ENCODE data around the gene HLA-C. TPM values are rescaled to one million over a fixed set of nuclear protein-coding genes. Genes with fewer than 3 reads are reported as not detected.

Gene HLA-C
- total and polyA plus RNA-seq, 9 of the 15 experiments (the other 6 are each of a cell fraction or from before 2014, with no cell fraction given): 0.23 to 4.9 (median 1.2) TPM

- Histone ChIP-seq H3K4me3 (no peak overlapping the region), H3K79me2 (ENCODE audit: control insufficient read depth, insufficient read depth, low read length) (no peaks in the 10 kb centered on the region), H3K27me3 (ENCODE audit: control insufficient read depth in 2 of 2, insufficient read depth in 2 of 2, low read length in 2 of 2) (peaks cover 2 to 23% of the 10 kb centered on the region in 2 experiments), H2AFZ (ENCODE audit: low read depth, low read length) (no peak overlapping the region), H3K4me1 (replicated peaks in 1 of 2; ENCODE audit: control insufficient read depth in 2 of 2, insufficient read depth in 2 of 2, low read length in 2 of 2) (no peaks in the 10 kb centered on the region), H3K4me2 (ENCODE audit: insufficient read depth, low read length) (no peak overlapping the region), H3K9ac (ENCODE audit: insufficient read depth in 1 of 2, low read depth in 2 of 2, low read length in 2 of 2) (no peak overlapping the region), H3K27ac (ENCODE audit: extremely low read depth, low read depth, low read length) (no peak overlapping the region), H3K9me3 (replicated peaks; ENCODE audit: control insufficient read depth, insufficient read depth, low read depth, low read length) (no peaks in the 10 kb centered on the region), H4K20me1 (replicated peaks; ENCODE audit: control insufficient read depth, insufficient read depth, low read length) (no peaks in the 10 kb centered on the region), H3K36me3 (ENCODE audit: control insufficient read depth, insufficient read depth, low read length) (no peaks in the 10 kb centered on the region), H3K9me1 (ENCODE audit: control insufficient read depth, insufficient read depth, low read length) (no peaks in the 10 kb centered on the region)
- in situ Hi-C loops (cut with MboI): no loop called here
- FAIRE-seq: no peak
- WGBS (ENCODE audit: insufficient coverage, low coverage, missing lambda C conversion rate): 2% methylated on average over 4 of the region's 4 CpGs
- POLR2A ChIA-PET: interaction anchor here (2.2 kb wide), 1 partner anchor 10 kb away, joined by 6 read pairs; no protein-coding TSS in a partner anchor
- ATAC-seq: no peak
- BruUV-seq (replicated peaks): no TSS peak
- no peak for DNase-seq (ENCODE audit: extremely low read depth in 1 of 4, low spot score in 3 of 4)
- TF ChIP-seq ZNF263 (CRISPR knock-in tag; IDR thresholded peaks at IDR 0.05; ENCODE audit: borderline replicate concordance) (0 out of 2 replicates have a peak, but pooled peaks have one; percentile 26), ZNF311 (CRISPR knock-in tag; IDR thresholded peaks at IDR 0.05) (no peak)
- CTCF ChIA-PET (ENCODE audit: low intra/inter-chr PET ratio): no interaction called here
- intact Hi-C loops (cut with micrococcal nuclease): no loop called here
Measured at GRCh38 chr6:31287619-31288018, 15.7 kb upstream of the HLA-C start.

GRCh38 chr6:31285982-31286381 lies 14.1 kb upstream of the HLA-C start:
- Histone ChIP-seq H3K4me2 (ENCODE audit: insufficient read depth, low read length) (no peak overlapping the region), H3K4me1 (replicated peaks in 1 of 2; ENCODE audit: control insufficient read depth in 2 of 2, insufficient read depth in 2 of 2, low read length in 2 of 2) (no peaks in the 10 kb centered on the region), H3K4me3 (no peak overlapping the region), H3K27ac (ENCODE audit: extremely low read depth, low read depth, low read length) (no peak overlapping the region), H3K9me3 (replicated peaks; ENCODE audit: control insufficient read depth, insufficient read depth, low read depth, low read length) (no peaks in the 10 kb centered on the region), H2AFZ (ENCODE audit: low read depth, low read length) (no peak overlapping the region), H3K36me3 (ENCODE audit: control insufficient read depth, insufficient read depth, low read length) (no peaks in the 10 kb centered on the region), H3K79me2 (ENCODE audit: control insufficient read depth, insufficient read depth, low read length) (no peaks in the 10 kb centered on the region), H3K9ac (ENCODE audit: insufficient read depth in 1 of 2, low read depth in 2 of 2, low read length in 2 of 2) (no peak overlapping the region), H4K20me1 (replicated peaks; ENCODE audit: control insufficient read depth, insufficient read depth, low read length) (no peaks in the 10 kb centered on the region), H3K27me3 (ENCODE audit: control insufficient read depth in 2 of 2, insufficient read depth in 2 of 2, low read length in 2 of 2) (peaks cover 2 to 23% of the 10 kb centered on the region in 2 experiments), H3K9me1 (ENCODE audit: control insufficient read depth, insufficient read depth, low read length) (no peaks in the 10 kb centered on the region)
- BruUV-seq (replicated peaks): no TSS peak
- FAIRE-seq (no peak), DNase-seq (ENCODE audit: extremely low read depth in 1 of 4, low spot score in 3 of 4) (no peak), ATAC-seq (no peak)
- in situ Hi-C loops (cut with MboI): no loop called here
- intact Hi-C loops (cut with micrococcal nuclease): no loop called here
- WGBS (ENCODE audit: insufficient coverage, low coverage, missing lambda C conversion rate): 0% methylated on average over 2 of the region's 2 CpGs
- POLR2A ChIA-PET: interaction anchor here (0.6 to 2.1 kb wide), 5 partner anchors 9 to 670 kb away, joined by 3 to 7 read pairs (median 3); no protein-coding TSS in a partner anchor
- CTCF ChIA-PET (ENCODE audit: low intra/inter-chr PET ratio): no interaction called here
- TF ChIP-seq RERE (CRISPR knock-in tag; IDR thresholded peaks at IDR 0.05; ENCODE audit: borderline replicate concordance) (no peak), CEBPB (tag; IDR thresholded peaks at IDR 0.05) (peak; percentile 28; the same call in 1 of the 2 replicates), GATAD2B (IDR thresholded peaks at IDR 0.05; ENCODE audit: borderline replicate concordance) (no peak), NELFE (IDR thresholded peaks at IDR 0.05; ENCODE audit: insufficient read depth, insufficient read length) (no peak), PML (IDR thresholded peaks at IDR 0.05; ENCODE audit: low read length) (no peak), ZNF146 (CRISPR knock-in tag; IDR thresholded peaks at IDR 0.05; ENCODE audit: unreplicated experiment) (no peak), NFE2 (IDR thresholded peaks at IDR 0.05; ENCODE audit: low read depth) (no peak), FOXO4 (CRISPR knock-in tag; IDR thresholded peaks at IDR 0.05) (no peak)
